HG03469 (cell line): ENCODE data around the gene EMID1.

Source experiments
- ATAC-seq: cut with Tn5 transposase; IDR thresholded peaks from one replicate; pipeline ENCODE4 v1.9.1; 2021; ENCODE audit warnings: mild to moderate bottlenecking, moderate library complexity, moderate number of reproducible peaks; ENCODE audit not compliant: unreplicated experiment

Gene EMID1

DNA sequence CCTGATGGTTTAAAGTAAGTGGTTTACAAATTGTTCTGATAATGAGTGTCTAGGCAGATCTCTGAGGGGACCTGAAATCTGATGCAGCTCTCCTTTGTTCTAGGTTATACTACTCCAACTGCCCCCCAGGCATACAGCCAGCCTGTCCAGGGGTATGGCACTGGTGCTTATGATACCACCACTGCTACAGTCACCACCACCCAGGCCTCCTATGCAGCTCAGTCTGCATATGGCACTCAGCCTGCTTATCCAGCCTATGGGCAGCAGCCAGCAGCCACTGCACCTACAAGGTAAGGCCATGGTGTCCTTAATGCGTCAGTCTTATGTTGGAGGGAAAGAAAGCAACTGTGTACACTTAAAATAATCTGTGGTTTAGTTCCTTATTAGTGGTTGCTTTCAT lies 72.2 kb downstream of the EMID1 start:
- no peak for ATAC-seq

- ATAC-seq = no peak
Observed at GRCh38 chr22:29284196-29284595, 78.5 kb downstream of the EMID1 start.

DNA sequence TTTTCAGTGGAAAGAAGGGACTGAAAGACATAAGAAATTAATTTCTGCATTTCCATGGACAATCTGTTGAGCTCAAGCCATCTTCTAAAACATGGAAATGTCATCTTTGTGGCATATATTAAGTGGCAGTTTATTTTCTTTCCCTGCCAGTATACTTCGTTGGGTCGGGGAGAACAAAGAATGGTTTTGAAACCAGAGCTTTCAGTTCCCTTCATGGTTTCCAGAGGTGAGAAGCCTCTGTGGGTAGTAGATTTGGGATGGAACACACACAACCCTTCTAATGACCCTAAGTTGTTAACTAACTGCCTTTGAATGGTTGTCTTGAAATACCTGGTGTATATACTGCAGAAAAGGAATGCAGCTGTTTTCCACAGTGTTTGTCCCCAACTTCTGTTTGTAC lies 83.1 kb downstream of the EMID1 start:
- no peak for ATAC-seq

DNA sequence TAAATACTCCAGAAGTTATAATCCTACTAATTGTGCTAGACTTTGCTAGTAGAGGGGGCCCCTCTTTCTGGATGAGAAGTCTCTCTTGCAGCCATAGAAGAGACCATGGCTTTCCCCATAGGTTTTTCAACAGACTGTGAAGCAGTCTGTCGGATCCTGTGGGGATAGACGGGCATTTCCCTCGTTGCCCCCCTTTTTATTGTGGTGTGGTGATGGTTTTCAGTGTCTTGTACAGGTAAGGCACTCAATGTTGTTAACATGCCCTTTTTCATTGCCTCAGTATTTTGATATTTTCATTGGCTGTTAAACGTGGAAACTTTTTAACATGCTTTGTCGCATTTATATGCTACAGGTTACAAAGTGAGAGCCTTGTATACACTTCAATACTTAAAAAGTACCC lies 84.4 kb downstream of the EMID1 start:
- ATAC-seq = no peak

- no peak for ATAC-seq
Observed at GRCh38 chr22:29291215-29291614, 85.5 kb downstream of the EMID1 start.

GRCh38 chr22:29292379-29292778 lies 86.7 kb downstream of the EMID1 start:
- ATAC-seq = no peak

- no peak for ATAC-seq
Observed at GRCh38 chr22:29298641-29299040, 92.9 kb downstream of the EMID1 start.

GRCh38 chr22:29299136-29299900 lies 93.6 kb downstream of the EMID1 start:
- ATAC-seq = no peak

DNA sequence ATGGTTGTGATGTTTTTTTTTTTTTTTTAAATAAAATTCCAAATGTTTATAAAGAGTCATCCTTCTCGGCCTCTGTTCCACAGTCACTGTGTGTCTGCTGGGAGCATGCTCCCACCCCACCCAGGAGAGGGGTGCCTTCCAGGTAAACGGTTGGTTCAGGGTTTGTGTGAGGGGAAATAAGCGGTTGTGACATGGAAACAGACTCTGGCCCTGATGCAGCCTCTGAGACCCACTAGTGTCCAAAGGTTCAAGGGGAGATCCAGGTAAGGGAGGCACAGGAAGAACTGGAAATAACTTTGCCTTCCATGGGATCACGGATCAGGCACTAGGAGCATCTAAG lies 94.7 kb downstream of the EMID1 start:
- ATAC-seq = no peak

GRCh38 chr22:29300807-29301601 lies 95.3 kb downstream of the EMID1 start:
- ATAC-seq = no peak

GRCh38 chr22:29301716-29302401 lies 96.2 kb downstream of the EMID1 start:
- ATAC-seq = no peak

DNA sequence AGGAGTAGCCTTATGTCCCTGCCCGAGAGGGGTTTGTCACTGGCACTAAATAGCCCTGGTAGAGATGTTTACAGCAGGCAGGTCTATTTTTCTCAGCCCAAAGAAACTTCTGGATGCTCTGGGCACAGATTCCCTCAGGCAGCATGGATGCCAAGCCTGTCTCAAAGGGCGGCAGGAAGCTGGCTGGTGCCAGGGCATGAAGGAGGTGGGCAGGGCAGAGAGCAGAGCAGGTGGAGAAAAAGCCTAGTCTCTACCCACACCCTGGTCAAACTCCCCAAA lies 96.6 kb downstream of the EMID1 start:
- no peak for ATAC-seq

DNA sequence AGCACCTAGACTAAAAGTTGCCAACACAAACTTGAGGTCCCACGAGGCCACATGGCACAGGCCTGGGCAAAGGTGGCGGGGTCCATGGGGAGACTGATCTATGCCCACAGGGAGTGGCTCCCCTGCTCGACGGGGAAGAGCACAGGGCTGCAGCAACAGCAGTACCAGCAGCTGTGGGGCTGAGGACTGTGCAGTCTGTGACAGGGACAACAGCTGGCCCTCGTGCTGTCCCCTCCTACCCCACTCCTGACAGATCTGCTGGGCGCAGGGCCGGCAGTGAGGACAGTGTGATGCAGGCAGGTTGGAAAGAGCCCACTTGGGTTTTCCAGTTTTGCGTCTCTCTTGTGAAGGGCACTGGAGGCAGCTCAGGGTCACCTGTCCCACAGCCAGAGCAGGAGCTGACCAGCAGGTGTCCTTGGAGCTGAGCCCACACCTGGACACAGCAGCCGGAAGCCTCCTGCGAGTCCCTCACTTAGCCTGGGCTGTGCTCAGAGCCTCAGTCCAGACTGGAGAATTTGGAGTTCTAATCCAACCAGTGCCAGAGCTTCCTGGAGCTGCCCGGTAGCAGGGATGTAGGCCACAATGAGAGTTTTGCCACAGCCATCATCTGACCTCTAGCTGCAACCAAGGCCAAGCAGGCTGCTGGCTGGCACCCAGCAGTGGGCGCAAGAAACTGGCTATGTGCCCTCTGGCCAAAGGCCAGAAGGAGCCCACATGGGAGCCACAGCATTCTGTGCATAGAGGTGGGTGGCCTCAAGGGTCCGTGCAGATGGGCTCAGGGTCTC lies 97.2 kb downstream of the EMID1 start:
- no peak for ATAC-seq

- ATAC-seq = no peak
Observed at GRCh38 chr22:29305836-29306174, 100.1 kb downstream of the EMID1 start.

- no peak for ATAC-seq
Observed at GRCh38 chr22:29306175-29306834, 100.6 kb downstream of the EMID1 start, which contains the start of gene GAS2L1. TSS of gene GAS2L1 (plus strand) at chr22:29306650. CDS start at chr22:29308106, 1,456 bp downstream.

- ATAC-seq = no peak
Observed at GRCh38 chr22:29306835-29307595, 101.3 kb downstream of the EMID1 start.

DNA sequence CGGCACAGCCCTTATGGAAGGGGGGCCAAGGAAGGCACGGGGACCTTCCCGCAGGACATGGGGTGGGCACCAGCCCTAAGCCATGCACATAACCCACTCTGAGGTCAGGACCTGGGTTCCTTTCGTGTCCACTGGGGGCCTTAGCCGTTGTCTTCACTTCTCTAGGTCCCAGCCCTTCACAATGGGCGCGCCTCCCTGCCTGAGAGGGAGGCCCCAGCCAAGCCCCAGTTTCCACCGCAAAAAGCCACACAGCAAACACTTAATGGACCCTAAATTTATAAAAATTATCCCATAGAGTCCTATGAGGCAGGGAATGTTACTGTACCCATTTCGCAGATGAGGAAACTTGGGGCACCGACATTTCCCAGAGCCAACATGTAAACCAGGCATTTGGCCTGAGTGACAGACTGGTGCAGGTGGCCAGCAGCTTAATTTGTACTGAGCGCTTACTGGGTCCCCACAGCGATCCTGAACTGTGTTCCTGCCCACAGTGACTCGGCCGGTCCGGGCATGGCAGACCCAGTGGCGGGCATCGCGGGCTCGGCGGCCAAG lies 102.0 kb downstream of the EMID1 start:
- no peak for ATAC-seq

DNA sequence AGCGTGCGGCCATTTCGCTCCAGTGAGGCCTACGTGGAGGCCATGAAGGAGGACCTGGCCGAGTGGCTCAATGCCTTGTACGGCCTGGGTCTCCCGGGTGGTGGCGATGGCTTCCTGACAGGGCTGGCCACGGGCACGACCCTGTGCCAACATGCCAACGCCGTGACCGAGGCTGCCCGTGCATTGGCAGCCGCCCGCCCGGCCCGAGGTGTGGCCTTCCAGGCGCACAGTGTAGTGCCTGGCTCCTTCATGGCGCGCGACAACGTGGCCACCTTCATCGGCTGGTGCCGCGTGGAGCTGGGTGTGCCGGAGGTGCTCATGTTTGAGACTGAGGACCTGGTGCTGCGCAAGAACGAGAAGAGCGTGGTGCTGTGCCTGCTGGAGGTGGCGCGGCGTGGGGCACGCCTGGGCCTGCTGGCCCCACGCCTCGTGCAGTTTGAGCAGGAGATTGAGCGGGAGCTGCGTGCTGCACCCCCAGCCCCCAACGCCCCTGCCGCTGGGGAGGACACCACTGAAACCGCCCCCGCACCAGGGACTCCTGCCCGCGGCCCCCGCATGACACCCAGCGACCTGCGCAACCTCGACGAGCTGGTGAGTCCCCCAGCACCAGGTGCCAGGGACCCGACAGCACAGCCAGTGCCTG lies 102.6 kb downstream of the EMID1 start:
- no peak for ATAC-seq

DNA sequence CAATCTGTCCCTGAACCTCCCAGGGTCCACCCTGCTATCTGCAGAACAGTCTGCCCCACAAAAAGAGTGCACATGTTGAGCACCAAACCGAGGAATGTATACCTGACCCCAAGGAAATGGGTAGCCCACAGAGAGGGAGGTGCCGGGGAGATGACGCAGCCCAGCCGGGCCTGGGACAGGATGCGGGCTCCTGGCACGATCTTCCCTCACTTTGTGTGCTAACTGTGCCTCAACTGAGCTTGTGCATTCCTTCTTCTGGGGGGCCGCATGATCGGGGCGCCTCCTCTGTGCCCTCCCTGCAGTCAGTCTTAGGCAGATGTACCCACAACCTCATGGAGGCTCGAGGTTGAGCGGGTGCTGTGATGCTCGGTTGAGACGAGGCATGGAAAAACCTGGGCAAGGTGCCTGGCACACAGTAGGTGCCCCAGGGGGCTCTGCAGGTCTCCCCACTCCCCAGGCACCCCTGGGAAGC lies 103.1 kb downstream of the EMID1 start:
- ATAC-seq = no peak
